GM18861 (cell line): Measurements from ENCODE around the gene ZNF660.
A peak's percentile ranks its signal among the peaks of the same experiment; 100 is the strongest.

ENCODE experiments used
- ATAC-seq: cut with Tn5 transposase; IDR thresholded peaks from one replicate; pipeline ENCODE4 v1.9.1; 2021; ENCODE audit not compliant: unreplicated experiment

ZNF660 gene

GRCh38 chr3:44628716-44629115 is 44.0 kb downstream of the ZNF660 start:
- no peak for ATAC-seq

GRCh38 chr3:44632193-44632592 is 47.4 kb downstream of the ZNF660 start:
- ATAC-seq = no peak

GRCh38 chr3:44642337-44642736 is 57.6 kb downstream of the ZNF660 start:
- ATAC-seq = no peak

GRCh38 chr3:44643024-44643423 is 58.3 kb downstream of the ZNF660 start:
- no peak for ATAC-seq

- ATAC-seq = no peak
These were observed 63.0 kb downstream of the ZNF660 start for GRCh38 chr3:44647771-44648170.

GRCh38 chr3:44648564-44649229 is 63.9 kb downstream of the ZNF660 start, which contains the start of gene ZNF35:
ZNF35 (plus strand) TSS chr3:44648732; CDS start chr3:44651068, 2,336 bp downstream.
- peak; percentile 87 for ATAC-seq
